ENCODE measurements around the gene ERC1.

DNA sequence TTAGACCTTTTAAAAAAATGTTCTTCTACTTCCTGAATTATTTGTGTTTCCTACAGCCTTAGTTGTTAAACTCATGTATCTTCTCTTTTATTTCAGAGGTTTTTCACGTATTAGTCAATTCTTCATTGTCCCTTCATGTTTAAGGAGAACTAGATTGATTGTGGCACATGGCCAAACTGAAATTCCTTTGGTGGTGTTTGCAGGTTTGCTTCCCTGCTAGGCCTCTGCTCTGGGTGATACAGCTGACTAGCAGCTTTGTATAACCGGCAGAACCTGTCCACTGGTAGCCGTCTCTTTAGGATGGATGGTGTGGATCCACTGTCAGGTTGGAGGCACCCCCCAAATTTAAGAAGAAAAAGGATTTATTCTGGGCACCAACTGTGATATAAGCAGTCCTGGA is 341.3 kb downstream of the ERC1 start:
- TF ChIP-seq, protein P1, sequence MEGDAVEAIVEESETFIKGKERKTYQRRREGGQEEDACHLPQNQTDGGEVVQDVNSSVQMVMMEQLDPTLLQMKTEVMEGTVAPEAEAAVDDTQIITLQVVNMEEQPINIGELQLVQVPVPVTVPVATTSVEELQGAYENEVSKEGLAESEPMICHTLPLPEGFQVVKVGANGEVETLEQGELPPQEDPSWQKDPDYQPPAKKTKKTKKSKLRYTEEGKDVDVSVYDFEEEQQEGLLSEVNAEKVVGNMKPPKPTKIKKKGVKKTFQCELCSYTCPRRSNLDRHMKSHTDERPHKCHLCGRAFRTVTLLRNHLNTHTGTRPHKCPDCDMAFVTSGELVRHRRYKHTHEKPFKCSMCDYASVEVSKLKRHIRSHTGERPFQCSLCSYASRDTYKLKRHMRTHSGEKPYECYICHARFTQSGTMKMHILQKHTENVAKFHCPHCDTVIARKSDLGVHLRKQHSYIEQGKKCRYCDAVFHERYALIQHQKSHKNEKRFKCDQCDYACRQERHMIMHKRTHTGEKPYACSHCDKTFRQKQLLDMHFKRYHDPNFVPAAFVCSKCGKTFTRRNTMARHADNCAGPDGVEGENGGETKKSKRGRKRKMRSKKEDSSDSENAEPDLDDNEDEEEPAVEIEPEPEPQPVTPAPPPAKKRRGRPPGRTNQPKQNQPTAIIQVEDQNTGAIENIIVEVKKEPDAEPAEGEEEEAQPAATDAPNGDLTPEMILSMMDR (IDR thresholded peaks at IDR 0.05; ENCODE audit: low read length): no peak
- no peak for TF ChIP-seq EZH2 (IDR thresholded peaks at IDR 0.05; ENCODE audit: borderline replicate concordance, low read length)

Measured in OCI-LY1 (cell line).